Activated CD4-positive, CD25-positive, alpha-beta regulatory T cell treated with anti-CD3 and anti-CD28 coated beads, Interleukin-2, amount 50 U/mL, for 72 hours (primary cell): ENCODE results near the gene CDC42BPB.

ENCODE experiments used
- DNase-seq: peaks from one replicate; pipeline ENCODE4 v3.0.0; 2021

CDC42BPB gene, protein sequence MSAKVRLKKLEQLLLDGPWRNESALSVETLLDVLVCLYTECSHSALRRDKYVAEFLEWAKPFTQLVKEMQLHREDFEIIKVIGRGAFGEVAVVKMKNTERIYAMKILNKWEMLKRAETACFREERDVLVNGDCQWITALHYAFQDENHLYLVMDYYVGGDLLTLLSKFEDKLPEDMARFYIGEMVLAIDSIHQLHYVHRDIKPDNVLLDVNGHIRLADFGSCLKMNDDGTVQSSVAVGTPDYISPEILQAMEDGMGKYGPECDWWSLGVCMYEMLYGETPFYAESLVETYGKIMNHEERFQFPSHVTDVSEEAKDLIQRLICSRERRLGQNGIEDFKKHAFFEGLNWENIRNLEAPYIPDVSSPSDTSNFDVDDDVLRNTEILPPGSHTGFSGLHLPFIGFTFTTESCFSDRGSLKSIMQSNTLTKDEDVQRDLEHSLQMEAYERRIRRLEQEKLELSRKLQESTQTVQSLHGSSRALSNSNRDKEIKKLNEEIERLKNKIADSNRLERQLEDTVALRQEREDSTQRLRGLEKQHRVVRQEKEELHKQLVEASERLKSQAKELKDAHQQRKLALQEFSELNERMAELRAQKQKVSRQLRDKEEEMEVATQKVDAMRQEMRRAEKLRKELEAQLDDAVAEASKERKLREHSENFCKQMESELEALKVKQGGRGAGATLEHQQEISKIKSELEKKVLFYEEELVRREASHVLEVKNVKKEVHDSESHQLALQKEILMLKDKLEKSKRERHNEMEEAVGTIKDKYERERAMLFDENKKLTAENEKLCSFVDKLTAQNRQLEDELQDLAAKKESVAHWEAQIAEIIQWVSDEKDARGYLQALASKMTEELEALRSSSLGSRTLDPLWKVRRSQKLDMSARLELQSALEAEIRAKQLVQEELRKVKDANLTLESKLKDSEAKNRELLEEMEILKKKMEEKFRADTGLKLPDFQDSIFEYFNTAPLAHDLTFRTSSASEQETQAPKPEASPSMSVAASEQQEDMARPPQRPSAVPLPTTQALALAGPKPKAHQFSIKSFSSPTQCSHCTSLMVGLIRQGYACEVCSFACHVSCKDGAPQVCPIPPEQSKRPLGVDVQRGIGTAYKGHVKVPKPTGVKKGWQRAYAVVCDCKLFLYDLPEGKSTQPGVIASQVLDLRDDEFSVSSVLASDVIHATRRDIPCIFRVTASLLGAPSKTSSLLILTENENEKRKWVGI (N-terminal part only)

DNA sequence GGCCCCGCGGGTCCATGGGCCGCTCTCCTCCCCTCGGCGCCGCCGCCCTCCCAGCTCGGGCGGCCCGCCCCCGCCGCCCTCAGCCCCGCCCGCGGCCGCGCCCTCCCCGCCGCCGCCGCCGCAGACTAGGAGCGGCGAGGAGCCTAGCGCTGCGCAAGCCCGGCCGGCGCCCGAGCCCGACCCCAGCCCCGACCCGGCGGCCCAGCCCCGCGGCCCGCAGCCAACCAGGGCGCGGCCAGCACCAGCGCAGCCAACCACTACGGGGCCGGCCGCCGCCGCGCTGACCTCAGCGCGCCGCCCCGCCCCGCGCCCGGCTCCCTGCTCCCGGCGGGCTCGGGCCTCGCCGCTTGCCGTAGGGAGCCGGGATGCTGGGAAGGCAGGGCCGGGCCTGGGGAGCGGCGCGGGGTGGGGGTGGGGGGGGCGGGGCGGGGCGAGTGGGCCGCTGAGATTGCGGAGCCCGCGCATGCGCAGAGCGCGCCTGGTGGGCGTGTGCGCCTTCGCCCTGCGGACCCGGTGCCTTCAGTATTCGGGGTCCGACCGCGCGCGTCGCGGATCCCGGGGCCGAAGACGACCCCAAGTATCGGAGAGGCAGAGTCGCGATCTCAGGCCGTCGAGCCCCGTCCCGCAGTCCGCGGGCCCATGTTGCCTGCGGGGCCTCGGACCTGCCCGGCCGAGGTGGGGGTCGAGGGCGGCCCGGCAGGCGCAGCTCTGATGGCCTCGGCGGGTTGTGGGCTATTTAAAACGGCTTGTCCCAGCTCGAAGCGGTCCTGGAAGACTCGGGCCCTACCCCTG, at the start of gene CDC42BPB:
TSS of gene CDC42BPB (minus strand) at position 178 of the 792 bp plus-strand sequence. CDS start 376 bp downstream, outside the sequence.
- peak; percentile 67 for DNase-seq

DNA sequence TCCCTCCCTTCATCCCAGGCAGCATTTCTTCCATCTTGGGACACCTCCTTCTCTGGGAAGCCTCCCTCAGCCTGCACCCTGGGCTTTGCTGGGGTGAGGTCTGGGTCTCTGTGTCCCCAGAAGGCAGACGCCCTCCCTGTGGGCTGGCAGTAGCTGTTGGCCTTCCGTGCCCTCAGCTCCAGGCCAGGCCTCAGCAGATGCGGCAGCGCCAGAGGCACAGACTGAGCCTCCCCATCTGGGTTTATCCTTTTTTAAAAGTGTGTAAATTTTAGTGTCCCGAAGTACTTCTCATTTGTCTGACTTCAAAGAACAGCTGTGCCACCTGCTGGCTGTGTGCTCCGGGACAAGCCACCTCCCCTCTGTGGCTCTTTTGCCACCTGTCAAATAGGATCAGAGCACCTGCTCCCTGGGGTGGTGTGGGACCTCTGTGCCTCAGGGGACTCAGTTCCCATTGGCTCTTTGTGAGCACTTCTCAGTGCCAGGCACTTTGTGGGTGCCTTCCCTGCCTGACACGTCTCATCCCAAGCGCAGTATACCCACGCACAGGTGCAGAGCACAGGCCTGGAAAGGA, 48.3 kb upstream of the CDC42BPB start:
- no peak for DNase-seq

DNA sequence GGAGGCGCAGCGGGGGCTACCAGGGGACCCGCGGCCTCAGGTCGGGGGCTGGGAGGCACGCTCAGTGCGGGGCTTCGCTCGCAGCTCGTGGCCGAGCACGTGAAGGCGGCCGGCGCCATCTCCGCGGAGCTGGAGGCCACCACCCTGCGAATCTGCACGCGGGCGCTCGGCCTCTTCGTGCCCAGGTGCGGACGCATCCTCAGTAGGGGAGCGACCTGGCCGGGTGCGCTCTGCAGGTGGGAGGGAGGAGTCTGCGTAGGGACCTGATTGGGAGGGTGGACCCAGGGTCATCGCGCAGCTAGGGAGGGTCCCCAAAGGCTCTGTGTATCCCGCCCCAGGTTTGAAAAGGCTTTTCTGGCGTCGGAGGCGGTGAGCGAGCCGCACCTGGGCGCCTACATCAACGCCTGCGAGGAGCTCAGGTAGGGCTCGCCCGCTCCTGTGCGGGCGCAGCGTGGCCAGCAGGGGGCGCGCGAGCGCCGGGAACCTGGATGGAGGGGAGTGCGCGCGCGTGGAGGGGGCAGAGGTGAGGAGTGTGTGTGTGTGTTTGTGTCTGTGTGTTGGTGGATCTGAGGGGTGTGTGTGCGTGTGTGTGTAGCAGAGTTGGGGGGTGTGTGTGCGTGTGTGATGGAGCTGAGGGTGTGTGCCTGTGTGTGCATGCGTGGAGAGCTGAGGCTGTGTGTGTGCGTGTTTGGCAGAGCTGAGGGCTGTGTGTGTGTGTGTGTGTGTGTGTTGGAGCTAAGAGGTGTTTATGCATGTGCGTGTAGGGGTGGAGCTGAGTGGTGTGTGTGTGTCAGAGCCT, 47.5 kb upstream of the CDC42BPB start:
- DNase-seq: peak; percentile 80

- no peak for DNase-seq
Observed at GRCh38 chr14:103104389-103104653, 47.0 kb upstream of the CDC42BPB start.

DNA sequence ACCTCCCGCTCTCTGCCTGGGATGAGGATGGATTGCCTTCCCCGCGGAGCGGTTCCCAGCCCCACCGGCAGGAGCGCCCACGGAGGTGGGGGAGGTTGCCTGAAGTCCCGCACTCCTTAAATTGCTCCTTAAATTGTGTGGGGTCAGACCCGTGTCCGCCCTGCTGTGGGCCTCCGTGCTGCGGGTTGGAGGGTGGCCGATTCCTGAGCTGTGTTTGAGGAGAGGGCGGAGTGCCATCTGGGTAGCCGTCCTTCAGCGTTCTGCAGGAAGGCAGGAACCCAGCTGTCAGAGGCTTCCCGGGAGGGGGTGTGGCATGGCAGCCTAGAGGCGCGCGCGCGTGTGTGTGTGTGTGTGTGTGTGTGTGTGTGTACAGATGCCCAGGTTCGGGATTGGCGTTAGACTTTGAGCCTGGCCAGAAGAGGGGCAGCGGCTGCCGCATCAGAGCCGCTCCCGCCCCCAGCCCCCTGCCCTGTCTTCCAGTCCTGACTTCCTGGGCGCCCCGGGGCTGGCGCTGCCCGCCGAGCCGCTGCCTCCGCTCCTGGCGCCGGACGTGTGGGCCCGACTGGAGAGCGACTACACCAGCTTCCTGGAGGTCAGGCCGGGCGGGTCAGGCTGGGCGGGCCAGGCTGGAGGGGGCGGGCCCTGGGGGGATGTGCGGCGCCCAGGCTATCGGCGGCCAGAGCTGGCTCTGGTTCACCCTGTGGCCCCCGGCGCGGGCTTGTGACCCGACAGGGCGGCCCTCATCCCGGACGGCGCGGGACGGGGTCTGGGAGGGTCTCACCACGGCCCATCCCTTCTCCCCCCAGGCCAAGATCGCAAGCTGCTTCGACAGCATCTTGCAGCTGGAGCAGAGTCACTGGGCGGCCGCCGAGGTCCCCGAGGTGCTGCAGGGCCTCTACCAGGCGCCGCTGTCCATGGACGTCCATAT, 46.4 kb upstream of the CDC42BPB start:
- DNase-seq: no peak

DNA sequence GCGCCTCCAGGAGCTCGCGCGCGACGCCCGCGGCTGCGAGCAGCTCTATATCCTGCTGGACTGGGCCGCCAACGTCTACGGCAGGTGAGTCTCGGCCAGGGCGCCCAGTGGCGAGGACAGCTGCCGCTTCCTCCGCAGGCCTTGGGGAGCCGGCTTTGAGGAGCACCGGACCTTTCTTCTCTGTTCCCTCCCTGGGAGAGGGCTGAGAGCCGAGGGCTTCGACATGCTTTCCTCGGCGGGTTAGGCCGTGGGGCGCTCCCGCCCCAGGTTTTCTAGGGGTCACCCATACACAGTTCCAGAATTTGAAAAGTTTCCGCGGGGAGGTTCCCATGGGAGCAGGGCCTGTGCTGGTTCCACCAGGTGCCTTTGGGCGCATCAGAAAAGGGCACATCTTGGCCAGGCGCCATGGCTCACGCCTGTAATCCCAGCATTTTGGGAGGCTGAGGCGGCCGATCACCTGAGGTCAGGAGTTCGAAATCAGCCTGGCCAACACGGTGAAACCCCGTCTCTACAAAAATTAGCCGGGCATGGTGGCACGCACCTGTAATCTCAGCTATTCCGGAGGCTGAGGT, 45.4 kb upstream of the CDC42BPB start:
- no peak for DNase-seq

DNA sequence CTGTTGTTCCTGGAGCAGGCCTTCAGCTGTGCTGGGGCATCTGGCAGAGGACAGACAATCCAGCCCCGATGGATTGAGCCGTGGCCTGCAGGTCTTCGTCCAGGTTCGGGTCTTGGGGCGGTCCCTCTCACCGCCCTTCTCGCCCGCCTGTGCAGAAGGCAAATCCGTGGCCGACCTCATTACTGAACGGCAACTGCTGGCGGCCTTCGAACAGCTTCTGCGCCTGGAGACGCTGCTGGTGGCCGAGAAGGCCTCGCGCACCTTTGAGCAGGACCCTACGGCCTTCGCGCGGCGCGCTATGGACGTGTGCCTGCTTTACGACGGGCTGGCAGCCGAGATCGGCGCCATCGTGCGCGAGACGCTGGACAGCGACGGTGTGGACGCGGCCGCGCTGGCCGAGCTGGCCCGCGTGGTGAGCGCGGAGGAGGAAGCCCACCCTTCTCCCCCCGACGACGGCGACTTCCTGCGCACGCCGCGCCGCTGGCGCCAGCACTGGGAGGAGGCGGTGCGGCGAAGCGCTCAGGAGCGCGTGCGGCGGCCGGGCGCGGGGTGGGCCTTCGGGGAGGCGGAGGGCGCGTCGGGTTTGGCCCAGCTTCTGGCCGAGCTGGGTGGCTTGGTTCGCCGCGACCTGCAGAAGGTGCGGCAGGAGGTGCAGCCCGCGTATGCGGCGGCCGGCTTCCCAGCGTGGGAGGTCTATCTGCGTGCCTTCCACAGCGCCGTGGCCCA, 44.8 kb upstream of the CDC42BPB start:
- no peak for DNase-seq

DNA sequence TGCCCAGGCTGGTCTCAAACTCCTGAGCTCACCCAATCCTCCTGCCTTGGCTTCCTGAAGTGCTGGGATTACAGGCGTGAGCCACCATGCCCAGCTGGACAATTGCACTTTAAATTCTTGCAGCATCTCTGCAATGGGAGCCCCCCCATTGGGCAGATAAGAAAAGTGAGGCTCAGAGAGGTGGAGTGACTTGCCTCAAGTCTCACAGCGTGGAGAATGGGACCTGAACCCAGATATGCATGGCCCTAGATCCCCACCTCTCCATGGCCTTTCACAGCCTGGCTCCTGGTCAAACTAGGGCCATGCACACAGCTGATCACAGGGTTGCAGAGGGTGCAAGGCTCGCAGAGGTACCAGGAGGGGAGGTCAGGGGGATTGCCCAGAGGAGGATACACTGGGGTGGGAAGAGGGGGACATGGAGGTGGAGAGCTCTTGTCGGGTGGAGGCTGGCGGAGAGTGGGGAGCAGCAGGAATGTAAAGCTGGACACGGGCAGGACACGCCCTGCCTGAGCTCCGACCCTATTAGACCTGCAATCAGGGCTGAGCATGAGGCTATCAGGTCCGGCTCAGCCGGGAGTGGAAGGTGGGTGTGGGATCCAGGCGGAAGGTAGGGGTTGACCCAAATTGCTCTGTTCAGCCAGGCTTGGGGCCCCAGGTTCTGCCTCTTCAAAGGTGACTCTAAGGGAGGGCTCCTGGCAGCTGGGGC, 44.1 kb upstream of the CDC42BPB start:
- no peak for DNase-seq

DNA sequence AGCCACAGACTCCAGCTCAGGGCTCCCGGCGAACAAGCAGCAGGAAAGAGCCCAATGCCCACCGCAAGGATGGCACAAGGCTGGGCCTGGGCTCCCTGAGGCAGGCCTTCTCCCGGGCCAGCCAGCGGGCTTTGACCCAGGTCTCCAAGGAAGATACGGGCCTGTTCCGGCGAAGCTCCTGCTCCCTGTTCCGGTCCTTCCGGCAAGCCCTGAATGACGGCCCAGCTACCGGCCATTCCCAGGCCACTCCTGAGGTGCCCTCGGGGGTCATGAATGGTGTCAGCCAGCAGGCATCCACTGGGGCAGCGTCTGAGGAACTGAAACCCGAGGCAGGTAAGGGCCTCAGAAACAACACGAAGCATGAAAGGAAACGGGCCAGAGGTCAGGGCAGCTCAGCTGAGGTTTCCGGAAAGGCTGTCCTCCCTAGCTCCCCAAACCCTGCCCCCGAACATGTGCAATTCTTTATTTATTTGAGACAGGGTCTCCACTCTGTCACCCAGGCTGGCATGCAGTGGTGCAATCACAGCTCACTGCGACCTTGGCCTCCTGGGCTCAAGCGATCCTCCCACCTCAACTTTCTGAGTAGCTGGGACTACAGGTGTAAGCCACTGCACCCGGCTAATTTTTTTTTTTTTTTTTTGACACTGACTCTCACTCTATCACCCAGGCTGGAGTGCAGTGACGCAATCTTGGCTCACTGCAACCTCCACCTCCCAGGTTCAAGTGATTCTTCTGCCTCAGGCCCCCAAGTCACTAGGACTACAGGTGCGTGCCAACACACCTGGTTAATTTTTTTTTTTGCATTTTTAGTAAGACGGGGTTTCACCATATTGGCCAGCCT, 43.2 kb upstream of the CDC42BPB start:
- no peak for DNase-seq

GRCh38 chr14:103099733-103100280, 42.5 kb upstream of the CDC42BPB start:
- DNase-seq: no peak

DNA sequence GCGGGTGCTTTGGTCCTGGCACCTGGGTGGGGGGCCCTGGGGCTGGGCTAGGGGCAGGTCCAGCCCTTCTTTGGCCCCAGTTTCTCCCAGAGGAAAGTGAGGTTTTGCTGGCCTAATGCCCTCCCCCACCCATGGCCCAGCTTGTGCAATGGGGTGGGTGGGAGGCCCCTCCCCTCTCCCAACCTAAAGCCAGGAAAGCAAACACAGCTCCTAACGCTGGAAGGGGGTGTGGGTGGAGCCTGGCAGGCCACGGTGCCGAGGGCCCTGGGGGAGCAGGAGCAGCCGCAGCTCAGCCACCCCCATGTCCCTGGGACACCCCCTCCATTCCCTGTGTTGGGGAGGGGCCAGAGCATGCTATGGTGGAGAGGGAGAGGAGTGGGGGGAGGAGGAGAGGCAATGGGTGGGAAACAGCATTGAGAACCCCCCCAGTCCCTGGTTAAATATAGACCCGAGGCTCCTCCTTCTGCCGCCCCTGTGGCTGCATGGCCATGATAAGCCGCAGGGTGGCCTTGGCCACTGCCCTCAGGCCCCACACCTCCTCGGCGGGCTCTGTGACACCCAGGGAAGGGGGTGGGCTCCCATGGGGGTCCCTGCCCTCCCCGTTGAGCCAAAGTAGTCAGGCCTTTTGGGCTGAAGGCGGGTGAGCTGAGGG, 41.9 kb upstream of the CDC42BPB start:
- DNase-seq: no peak

DNA sequence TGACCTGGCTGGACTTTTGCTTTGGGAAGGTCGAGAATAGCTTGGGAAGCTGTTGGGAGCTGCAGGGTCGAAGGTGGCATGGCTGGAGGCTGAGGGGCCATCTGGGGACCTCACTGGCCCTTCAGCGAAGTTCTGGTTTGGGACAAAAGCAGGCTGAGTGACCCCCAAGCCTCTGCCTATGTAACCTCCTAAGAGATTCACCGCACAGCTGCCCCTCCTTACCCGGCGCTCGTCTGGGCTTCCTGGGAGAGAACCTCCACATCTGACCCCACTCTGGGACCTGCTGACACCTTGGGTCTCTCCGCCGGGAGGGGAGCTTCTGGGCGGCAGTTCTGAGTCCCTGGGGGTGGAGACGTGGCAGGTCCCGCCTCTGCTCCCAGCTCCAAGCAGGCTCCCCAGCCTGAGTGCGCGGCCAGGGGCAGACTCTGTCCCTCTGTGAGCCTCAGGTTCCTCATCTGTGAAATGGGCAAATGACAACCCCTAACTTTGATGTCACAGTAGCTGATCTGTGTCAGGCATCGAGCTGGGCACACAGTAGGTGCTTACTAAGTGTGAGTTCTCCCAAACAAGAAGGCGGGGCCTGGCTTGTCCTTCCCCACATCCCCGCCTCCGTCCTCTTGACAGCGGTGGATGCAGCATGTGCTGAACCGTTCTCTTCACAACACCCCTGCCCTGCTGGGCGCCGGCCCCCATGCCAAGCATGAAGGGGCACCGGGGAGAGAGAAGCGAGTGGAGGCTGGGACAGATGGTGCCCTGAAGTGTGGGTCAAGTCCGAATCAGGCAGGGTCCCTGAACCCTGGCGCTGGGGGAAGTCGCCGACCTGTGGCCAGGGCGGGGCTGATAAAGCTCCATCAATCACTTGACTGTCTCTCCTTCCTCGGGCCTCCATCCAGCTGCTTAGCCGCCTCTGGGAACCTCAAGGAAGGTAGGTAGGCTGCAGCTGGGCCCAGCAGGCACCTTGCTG, 40.9 kb upstream of the CDC42BPB start:
- DNase-seq: no peak

DNA sequence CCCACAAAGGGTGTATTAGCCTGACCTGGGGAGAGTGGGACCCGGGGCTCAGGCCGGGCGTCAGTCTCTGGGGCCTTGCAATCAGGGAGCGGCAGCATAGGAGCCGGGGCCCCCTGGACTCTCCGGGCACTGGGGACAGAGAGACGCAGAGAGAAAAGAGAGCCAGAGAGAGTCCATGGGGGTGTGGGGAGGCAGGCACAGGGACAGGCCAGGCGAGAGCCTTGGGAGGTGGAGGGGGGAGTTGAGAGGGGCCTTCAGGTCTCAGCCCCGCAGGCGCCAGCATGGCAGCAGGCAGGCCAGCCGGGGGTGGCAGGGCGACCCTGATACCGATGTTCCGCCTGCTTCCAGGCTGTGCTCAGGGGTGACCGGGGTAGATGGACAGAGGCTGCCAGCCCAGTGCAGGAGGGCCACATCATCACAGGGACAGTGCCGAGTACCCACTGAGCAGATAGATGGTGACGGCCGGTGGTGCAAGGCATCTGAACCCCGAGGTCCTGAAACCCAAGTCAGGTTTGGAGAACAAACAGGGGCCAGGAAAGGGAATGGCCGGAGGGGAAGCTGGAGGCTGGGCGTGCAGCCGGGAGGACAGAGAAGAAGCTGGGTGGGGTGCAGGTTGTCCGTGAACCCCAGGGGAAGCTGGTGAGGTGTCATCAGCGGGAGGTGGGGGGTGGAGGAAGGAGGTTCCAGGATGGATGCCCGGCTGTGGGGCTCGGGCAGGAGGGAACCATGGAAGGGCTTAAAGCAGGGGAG, 40.1 kb upstream of the CDC42BPB start:
- DNase-seq: no peak

DNA sequence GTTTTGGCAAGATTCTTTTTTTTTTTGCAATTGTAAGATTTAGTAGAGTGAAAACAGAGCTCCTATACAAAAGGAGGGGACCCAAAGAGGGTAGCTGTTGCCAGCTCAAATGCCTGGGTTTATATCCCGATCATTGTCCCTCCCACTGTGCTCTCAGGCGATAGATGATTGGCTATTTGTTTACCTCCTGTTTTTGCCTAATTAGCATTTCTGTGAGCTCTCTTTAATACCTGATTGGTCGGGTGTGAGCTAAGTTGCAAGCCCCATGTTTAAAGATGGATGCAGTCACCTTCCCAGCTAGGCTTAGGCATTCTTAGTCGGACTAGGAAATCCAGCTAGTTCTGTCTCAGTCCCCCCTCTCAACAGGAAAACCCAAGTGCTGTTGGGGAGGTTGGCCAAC, 39.0 kb upstream of the CDC42BPB start:
- no peak for DNase-seq
